Loucy (cell line): ENCODE results near the gene SUSD6.

Source experiments
- H2AFZ ChIP-seq: fragments of 200-600 bp; sonication (generic); 2 replicates; pipeline ENCODE4 v1.6.0; 2016; ENCODE audit warnings: antibody characterized with exemption, mild to moderate bottlenecking, low read length, moderate library complexity
- H3F3A ChIP-seq: fragments of 200-600 bp; 2 replicates; pipeline ENCODE4 v1.6.0; 2016; ENCODE audit warnings: antibody characterized with exemption, low read depth, mild to moderate bottlenecking
- H3K27me3 ChIP-seq: fragments of 200-600 bp; sonication (generic); 2 replicates; pipeline ENCODE4 v1.6.1; 2014; ENCODE audit warnings: low read length, mild to moderate bottlenecking; ENCODE audit not compliant: insufficient read depth, poor library complexity, severe bottlenecking
- H3K36me3 ChIP-seq: fragments of 200-600 bp; sonication (generic); 2 replicates; pipeline ENCODE4 v1.6.1; 2016; ENCODE audit warnings: low read length; ENCODE audit not compliant: insufficient read depth
- H3K4me1 ChIP-seq: fragments of 200-600 bp; sonication (generic); 2 replicates; pipeline ENCODE4 v1.5.1; 2014; ENCODE audit warnings: low read length, mild to moderate bottlenecking; ENCODE audit not compliant: insufficient read depth, poor library complexity, severe bottlenecking
- H3K4me2 ChIP-seq: fragments of 200-600 bp; sonication (generic); 2 replicates; pipeline ENCODE4 v1.6.0; 2014; ENCODE audit warnings: antibody characterized with exemption, low read length, low read depth, mild to moderate bottlenecking; ENCODE audit not compliant: poor library complexity, severe bottlenecking
- H3K4me3 ChIP-seq: fragments of 200-600 bp; sonication (generic); 2 replicates; pipeline ENCODE4 v1.5.1; 2014; ENCODE audit warnings: low read length, mild to moderate bottlenecking, mixed read lengths; ENCODE audit not compliant: poor library complexity, severe bottlenecking
- H3K79me2 ChIP-seq: fragments of 200-600 bp; sonication (generic); 2 replicates; pipeline ENCODE4 v1.6.1; 2014; ENCODE audit warnings: low read length; ENCODE audit not compliant: insufficient read depth
- H3K9ac ChIP-seq: fragments of 200-600 bp; sonication (generic); 2 replicates; pipeline ENCODE4 v1.6.0; 2014; ENCODE audit warnings: mild to moderate bottlenecking, low read depth, low read length, moderate library complexity; ENCODE audit not compliant: poor library complexity, severe bottlenecking
- H3K9me2 ChIP-seq: fragments of 200-600 bp; sonication (generic); replicated peaks from 2 replicates; pipeline ENCODE4 v1.6.1; 2016; ENCODE audit warnings: low read depth, low read length, mixed read lengths
- H3K9me3 ChIP-seq: fragments of 200-600 bp; sonication (generic); 2 replicates; pipeline ENCODE4 v1.6.1; 2014; ENCODE audit warnings: mild to moderate bottlenecking, antibody characterized with exemption, low read length, low read depth; ENCODE audit not compliant: insufficient read depth
- H4K20me1 ChIP-seq: fragments of 200-600 bp; sonication (generic); 2 replicates; pipeline ENCODE4 v1.6.0; 2014; ENCODE audit warnings: antibody characterized with exemption, low read length, mild to moderate bottlenecking; ENCODE audit not compliant: insufficient read depth, poor library complexity, severe bottlenecking
- EZH2phosphoT487 ChIP-seq: fragments of 200-600 bp; IDR thresholded peaks from 2 replicates; pipeline ENCODE4 v1.6.1; 2018; ENCODE audit warnings: antibody characterized with exemption, mild to moderate bottlenecking, moderate library complexity, borderline replicate concordance
- TF ChIP-seq, protein P1 (sequence below): fragments of 200-600 bp; sonication (generic); conservative IDR thresholded peaks from 2 replicates; pipeline ENCODE4 v1.5.1; 2014; ENCODE audit warnings: mild to moderate bottlenecking, antibody characterized with exemption, low read length

SUSD6 gene

DNA sequence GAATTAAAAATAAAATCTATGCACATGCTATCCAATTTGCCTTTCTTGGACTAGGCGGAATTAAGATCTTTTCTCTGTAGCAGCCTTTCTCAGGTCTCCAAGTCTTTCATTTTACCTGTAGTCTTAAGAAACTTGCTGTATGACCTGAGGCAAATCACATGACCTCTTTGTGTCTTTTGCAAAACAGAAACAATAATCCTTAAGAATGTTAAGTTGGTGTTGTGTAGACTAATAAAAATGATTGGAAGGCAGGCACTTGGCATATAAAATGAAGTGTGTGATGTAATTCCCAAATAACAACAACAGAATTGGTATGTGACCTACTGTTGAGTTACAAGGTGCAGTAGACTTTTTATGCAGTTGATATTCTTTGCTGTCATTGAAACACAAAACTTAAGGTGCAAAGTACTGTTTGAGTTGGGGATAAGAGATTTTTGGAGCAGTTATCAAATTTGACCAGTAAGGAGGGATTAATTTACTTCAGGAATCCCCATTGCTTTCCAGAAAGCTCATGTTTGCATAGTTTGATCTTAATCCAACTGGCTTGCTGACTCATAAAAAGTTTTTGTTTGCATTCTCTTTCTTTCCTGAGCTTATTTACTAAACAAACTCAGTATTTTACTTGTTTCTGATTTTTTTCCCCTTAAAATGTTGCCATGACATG, 51.4 kb downstream of the SUSD6 start:
- H3K4me3 ChIP-seq, result no peak overlapping the region
- H3K4me2 ChIP-seq, result no peak overlapping the region
- H3K9me3 ChIP-seq, result no peaks in the 10 kb centered on the region
- peaks cover 13% of the 10 kb centered on the region for H3K4me1 ChIP-seq
- H3K9ac ChIP-seq, result no peak overlapping the region
- no peaks in the 10 kb centered on the region for H3F3A ChIP-seq
- peaks cover 35% of the 10 kb centered on the region for H4K20me1 ChIP-seq
- TF ChIP-seq, protein P1, sequence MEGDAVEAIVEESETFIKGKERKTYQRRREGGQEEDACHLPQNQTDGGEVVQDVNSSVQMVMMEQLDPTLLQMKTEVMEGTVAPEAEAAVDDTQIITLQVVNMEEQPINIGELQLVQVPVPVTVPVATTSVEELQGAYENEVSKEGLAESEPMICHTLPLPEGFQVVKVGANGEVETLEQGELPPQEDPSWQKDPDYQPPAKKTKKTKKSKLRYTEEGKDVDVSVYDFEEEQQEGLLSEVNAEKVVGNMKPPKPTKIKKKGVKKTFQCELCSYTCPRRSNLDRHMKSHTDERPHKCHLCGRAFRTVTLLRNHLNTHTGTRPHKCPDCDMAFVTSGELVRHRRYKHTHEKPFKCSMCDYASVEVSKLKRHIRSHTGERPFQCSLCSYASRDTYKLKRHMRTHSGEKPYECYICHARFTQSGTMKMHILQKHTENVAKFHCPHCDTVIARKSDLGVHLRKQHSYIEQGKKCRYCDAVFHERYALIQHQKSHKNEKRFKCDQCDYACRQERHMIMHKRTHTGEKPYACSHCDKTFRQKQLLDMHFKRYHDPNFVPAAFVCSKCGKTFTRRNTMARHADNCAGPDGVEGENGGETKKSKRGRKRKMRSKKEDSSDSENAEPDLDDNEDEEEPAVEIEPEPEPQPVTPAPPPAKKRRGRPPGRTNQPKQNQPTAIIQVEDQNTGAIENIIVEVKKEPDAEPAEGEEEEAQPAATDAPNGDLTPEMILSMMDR, result no peak
- no peak for TF ChIP-seq EZH2phosphoT487
- H2AFZ ChIP-seq, result no peak overlapping the region
- H3K9me2 ChIP-seq, result no peaks in the 10 kb centered on the region
- peaks cover 48% of the 10 kb centered on the region; the same call in 1 of the 2 replicates for H3K36me3 ChIP-seq
- H3K27me3 ChIP-seq, result no peaks in the 10 kb centered on the region
- H3K79me2 ChIP-seq, result peaks cover 92% of the 10 kb centered on the region

DNA sequence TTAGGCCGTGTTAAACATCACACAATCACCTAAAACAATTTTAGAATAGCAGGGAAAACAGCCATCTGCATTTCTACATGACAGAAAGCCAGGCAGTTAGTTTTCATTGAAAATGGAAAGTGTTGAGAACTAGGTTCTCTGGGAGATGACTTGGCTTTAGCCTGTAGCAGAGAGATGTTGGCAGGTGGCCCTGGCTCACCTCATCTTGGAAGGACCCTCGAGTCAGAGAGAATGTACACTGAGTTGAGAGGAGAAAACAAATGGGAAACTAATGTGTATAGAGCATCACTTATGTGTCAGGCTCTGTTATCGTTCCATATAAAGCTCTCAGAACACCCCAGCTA, 51.9 kb downstream of the SUSD6 start:
- H3K9me3 ChIP-seq, result no peaks in the 10 kb centered on the region
- TF ChIP-seq EZH2phosphoT487, result no peak
- TF ChIP-seq, protein P1, result no peak
- H2AFZ ChIP-seq, result no peak overlapping the region
- peaks cover 48% of the 10 kb centered on the region; the same call in 1 of the 2 replicates for H3K36me3 ChIP-seq
- no peaks in the 10 kb centered on the region for H3K9me2 ChIP-seq
- no peaks in the 10 kb centered on the region for H3K27me3 ChIP-seq
- H3F3A ChIP-seq, result no peaks in the 10 kb centered on the region
- peaks cover 92% of the 10 kb centered on the region for H3K79me2 ChIP-seq
- H4K20me1 ChIP-seq, result peaks cover 33% of the 10 kb centered on the region
- H3K4me1 ChIP-seq, result peaks cover 8% of the 10 kb centered on the region
- H3K4me3 ChIP-seq, result no peak overlapping the region
- H3K4me2 ChIP-seq, result no peak overlapping the region
- H3K9ac ChIP-seq, result no peak overlapping the region

DNA sequence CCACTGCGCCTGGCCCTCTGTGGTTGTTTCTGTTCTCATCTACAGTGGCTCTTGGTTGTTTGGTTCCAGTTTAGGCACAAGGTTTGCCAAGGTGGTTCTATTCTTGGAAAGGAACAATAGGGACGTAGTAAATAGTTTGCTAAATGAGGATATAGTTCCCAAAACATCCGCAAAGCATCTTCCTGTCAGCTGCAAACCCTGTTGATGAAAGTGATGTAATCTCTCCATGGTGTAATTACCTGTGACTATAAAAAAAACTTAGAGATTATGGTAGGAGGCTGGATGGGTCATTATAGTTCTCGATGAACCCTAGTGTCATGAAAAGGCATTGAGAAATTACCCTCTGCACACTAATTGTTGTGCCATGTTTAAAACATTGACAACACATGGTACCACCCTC, 52.9 kb downstream of the SUSD6 start:
- H3K4me1 ChIP-seq, result peaks cover 7% of the 10 kb centered on the region
- no peak overlapping the region for H3K4me2 ChIP-seq
- H3K9me3 ChIP-seq, result no peaks in the 10 kb centered on the region
- H3K27me3 ChIP-seq, result no peaks in the 10 kb centered on the region
- H3F3A ChIP-seq, result no peaks in the 10 kb centered on the region
- H3K9me2 ChIP-seq, result no peaks in the 10 kb centered on the region
- no peak overlapping the region for H3K4me3 ChIP-seq
- peaks cover 29% of the 10 kb centered on the region for H4K20me1 ChIP-seq
- peaks cover 95% of the 10 kb centered on the region for H3K79me2 ChIP-seq
- H3K36me3 ChIP-seq, result peaks cover 38% of the 10 kb centered on the region; the same call in 1 of the 2 replicates
- H2AFZ ChIP-seq, result no peak overlapping the region
- TF ChIP-seq, protein P1, result no peak
- no peak for TF ChIP-seq EZH2phosphoT487
- H3K9ac ChIP-seq, result no peak overlapping the region
